H1 (cell line): Measurements from ENCODE around the gene ROBO2. TPM values are rescaled to one million over a fixed set of nuclear protein-coding genes. Genes with fewer than 3 reads are reported as not detected.

Experiments used
- CHD7 ChIP-seq: fragments of 300-600 bp; sonication (generic); IDR thresholded peaks from 2 replicates; pipeline ENCODE4 v1.7.1; 2012; ENCODE audit warnings: low read length, moderate library complexity, mild to moderate bottlenecking, inconsistent platforms; ENCODE audit not compliant: insufficient replicate concordance
- RAD21 ChIP-seq, 2 experiments: IDR thresholded peaks in 1 of 2; conservative IDR thresholded peaks in 1 of 2; 2 replicates each; pipeline ENCODE4 v1.6.1; 2011; ENCODE audit warnings: low read depth in 2 of 2, low read length in 2 of 2, improper control_type of control experiment in 1 of 2, inconsistent platforms in 1 of 2, mild to moderate bottlenecking in 1 of 2, moderate library complexity in 1 of 2
- RXRA ChIP-seq: IDR thresholded peaks from 2 replicates; pipeline ENCODE4 v1.6.1; 2011; ENCODE audit warnings: low read depth, mild to moderate bottlenecking, low read length, moderate library complexity; ENCODE audit not compliant: insufficient read depth
- polyA plus RNA-seq, 7 experiments: library from polyadenylated mRNA; depleted of rRNA in 3 of 7; stranded (reverse) in 5 of 7; unstranded in 2 of 7; fragments of >200 nt in 5 of 7; fragments of 200-250 nt in 2 of 7; gene quantifications; 1 replicate in 5 of 7; 2 replicates in 1 of 7; 4 replicates in 1 of 7; pipeline versions ENCODE4 v1.2.1 to v1.2.3, GENCODE V29; 2011 to 2013; ENCODE audit warnings: missing spikeins in 2 of 7, mixed read lengths in 2 of 7
- total RNA-seq: library from RNA; stranded (reverse); fragmentation: NEBNext Ultra II Directional; extraction: Animal tissue kit (Norgen Biotek cat#: 25700); gene quantifications from 2 replicates; pipeline ENCODE4 v1.2.1, GENCODE V29; 2021

ROBO2 gene
- total and polyA plus RNA-seq, 2 of the 8 experiments (the other 6 are each of a cell fraction or from before 2014, with no cell fraction given) = 1.5 to 2.9 TPM

GRCh38 chr3:77096966-77097890 lies 57.3 kb downstream of the ROBO2 start (continued):
- TF ChIP-seq CHD7 = no peak
- no peak for TF ChIP-seq RXRA
- TF ChIP-seq RAD21 (IDR thresholded peaks at IDR 0.05 in 1 of 2, conservative IDR thresholded peaks at IDR 0.05 in 1 of 2; ENCODE audit: low read depth in 2 of 2, low read length in 2 of 2) = no peak
